ENCODE results near the gene OR8B2. TPM values are rescaled to one million over a fixed set of nuclear protein-coding genes. Genes with fewer than 3 reads are reported as not detected.
"Not testable (repeated sequence)": the region's sequence is repeated elsewhere in the genome, so short reads cannot be mapped to it uniquely, and the experiment has no call there.

OR8B2 gene
- not detected for total RNA-seq

GRCh38 chr11:124384399-124384798 lies at the start of gene OR8B2:
Gene OR8B2, minus strand, starts transcription at chr11:124384499. Its CDS starts 1,156 bp downstream, at chr11:124383343.
- Mint-ChIP-seq H3K27ac (no peak within 1 kb of the TSS), H3K36me3 (ENCODE audit: low read depth) (no peaks in the 10 kb centered on the region), H3K4me1 (no peaks in the 10 kb centered on the region), H3K9me3 (ENCODE audit: low read depth) (no peaks in the 10 kb centered on the region), H3K4me3 (no peak within 1 kb of the TSS), H3K27me3 (peaks cover 7% of the 10 kb centered on the region)
- ATAC-seq (no peak), DNase-seq (no peak)
- ChIA-PET POLR2A (no interaction called here), CTCF (no interaction called here)
- intact Hi-C loops (cut with DNase I, micrococcal nuclease) = no loop called here

- ATAC-seq (no peak), DNase-seq (no peak)
- ChIA-PET POLR2A (no interaction called here), CTCF (interaction anchor here (0.7 to 1.2 kb wide), 5 partner anchors 8 to 215 kb away, joined by 3 to 5 read pairs (median 3); no protein-coding TSS in a partner anchor)
- peaks cover 2% of the 10 kb centered on the region for H3K9me3 Mint-ChIP-seq (ENCODE audit: low read depth)
- H3K4me3 Mint-ChIP-seq = no peak overlapping the region
- intact Hi-C loops (cut with DNase I, micrococcal nuclease) = no loop called here
- no peaks in the 10 kb centered on the region for H3K4me1 Mint-ChIP-seq
- H3K27ac Mint-ChIP-seq = no peak overlapping the region
- peaks cover 4% of the 10 kb centered on the region for H3K27me3 Mint-ChIP-seq
- H3K36me3 Mint-ChIP-seq (ENCODE audit: low read depth) = no peaks in the 10 kb centered on the region
Observed at GRCh38 chr11:124429599-124429998, 45.3 kb upstream of the OR8B2 start.

- peaks cover 13% of the 10 kb centered on the region for H3K27me3 Mint-ChIP-seq
- H3K4me3 Mint-ChIP-seq = no peak within 1 kb of the TSS
- CTCF ChIA-PET = no interaction called here
Observed at GRCh38 chr11:124424384-124424921, 40.2 kb upstream of the OR8B2 start, which contains the start of gene OR8B4. Gene OR8B4, minus strand, starts transcription at chr11:124424871. Its CDS starts 0 bp downstream, at chr11:124424871.

GRCh38 chr11:124421043-124421442 lies 36.7 kb upstream of the OR8B2 start:
- no peak overlapping the region for H3K4me3 Mint-ChIP-seq
- intact Hi-C loops (cut with DNase I, micrococcal nuclease) = no loop called here
- peaks cover 18% of the 10 kb centered on the region for H3K27me3 Mint-ChIP-seq
- H3K9me3 Mint-ChIP-seq (ENCODE audit: low read depth) = no peaks in the 10 kb centered on the region
- H3K27ac Mint-ChIP-seq = no peak overlapping the region
- H3K36me3 Mint-ChIP-seq (ENCODE audit: low read depth) = no peaks in the 10 kb centered on the region
- no peaks in the 10 kb centered on the region for H3K4me1 Mint-ChIP-seq
- no peak for ATAC-seq
- POLR2A ChIA-PET = no interaction called here
- DNase-seq = no peak
- CTCF ChIA-PET = interaction anchor here (0.8 to 1.0 kb wide), 2 partner anchors 9 to 164 kb away, joined by 3 read pairs; no protein-coding TSS in a partner anchor

More at GRCh38 chr11:124424384-124424921, 40.2 kb upstream of the OR8B2 start, which contains the start of gene OR8B4:
- Mint-ChIP-seq H3K9me3 (ENCODE audit: low read depth) (no peaks in the 10 kb centered on the region), H3K27ac (no peak within 1 kb of the TSS), H3K36me3 (ENCODE audit: low read depth) (no peaks in the 10 kb centered on the region), H3K4me1 (no peaks in the 10 kb centered on the region)
- POLR2A ChIA-PET = no interaction called here
- no peak for DNase-seq
- ATAC-seq = no peak
- intact Hi-C loops (cut with DNase I, micrococcal nuclease) = no loop called here

- ChIA-PET POLR2A (no interaction called here), CTCF (interaction anchor here (0.8 to 5.5 kb wide), 10 partner anchors 10 to 175 kb away, joined by 3 to 36 read pairs (median 4); partner anchors contain the start of gene OR8B8)
- Mint-ChIP-seq H3K27ac (no peak overlapping the region), H3K9me3 (ENCODE audit: low read depth) (no peaks in the 10 kb centered on the region), H3K36me3 (ENCODE audit: low read depth) (no peaks in the 10 kb centered on the region), H3K27me3 (peaks cover 8% of the 10 kb centered on the region), H3K4me1 (no peaks in the 10 kb centered on the region), H3K4me3 (no peak overlapping the region)
- ATAC-seq (no peak), DNase-seq (no peak)
- intact Hi-C loops (cut with DNase I, micrococcal nuclease) = loop anchor here (1.0 to 10.0 kb wide), 4 partner anchors 171 to 449 kb away; partner anchors contain the start of genes ESAM (in 1 of the 2) and ROBO3 (in 1 of the 2)
Observed at GRCh38 chr11:124415356-124415923, 31.1 kb upstream of the OR8B2 start.

- no peak for DNase-seq
- peaks cover 15% of the 10 kb centered on the region for H3K27me3 Mint-ChIP-seq
- POLR2A ChIA-PET = no interaction called here
Observed at GRCh38 chr11:124409906-124410305, 25.6 kb upstream of the OR8B2 start.

GRCh38 chr11:124405581-124405980 lies 21.3 kb upstream of the OR8B2 start:
- H3K27me3 Mint-ChIP-seq = peaks cover 16% of the 10 kb centered on the region
- intact Hi-C loops (cut with DNase I, micrococcal nuclease) = no loop called here

More at GRCh38 chr11:124409906-124410305, 25.6 kb upstream of the OR8B2 start:
- CTCF ChIA-PET = interaction anchor here (2.0 kb wide), 1 partner anchor 8 kb away, joined by 14 read pairs; no protein-coding TSS in a partner anchor
- Mint-ChIP-seq H3K27ac (no peak overlapping the region), H3K4me1 (no peaks in the 10 kb centered on the region), H3K36me3 (ENCODE audit: low read depth) (no peaks in the 10 kb centered on the region), H3K4me3 (no peak overlapping the region), H3K9me3 (ENCODE audit: low read depth) (no peaks in the 10 kb centered on the region)
- intact Hi-C loops (cut with DNase I, micrococcal nuclease) = loop anchor here in 1 of 2 experiments (10.0 kb wide), 1 partner anchor 455 kb away; the partner anchor contains the start of gene ROBO3
- no peak for ATAC-seq

GRCh38 chr11:124403186-124403585 lies 18.9 kb upstream of the OR8B2 start:
- H3K4me3 Mint-ChIP-seq; POLR2A ChIA-PET; H3K9me3 Mint-ChIP-seq (ENCODE audit: low read depth); DNase-seq; H3K36me3 Mint-ChIP-seq (ENCODE audit: low read depth); H3K4me1 Mint-ChIP-seq; H3K27me3 Mint-ChIP-seq; ATAC-seq; H3K27ac Mint-ChIP-seq: not testable (repeated sequence)
- intact Hi-C loops (cut with DNase I, micrococcal nuclease) = loop anchor here (5.0 kb wide), 2 partner anchors 184 to 331 kb away; no protein-coding TSS in a partner anchor
- CTCF ChIA-PET = interaction anchor here (1.4 to 5.4 kb wide), 3 partner anchors 15 to 192 kb away, joined by 4 to 36 read pairs (median 17); no protein-coding TSS in a partner anchor

More at GRCh38 chr11:124405581-124405980, 21.3 kb upstream of the OR8B2 start:
- ATAC-seq (no peak), DNase-seq (no peak)
- no peak overlapping the region for H3K27ac Mint-ChIP-seq
- ChIA-PET CTCF (interaction anchor here (0.9 kb wide), 1 partner anchor 164 kb away, joined by 3 read pairs; the partner anchor contains the start of gene OR8A1), POLR2A (no interaction called here)
- no peaks in the 10 kb centered on the region for H3K36me3 Mint-ChIP-seq (ENCODE audit: low read depth)
- H3K9me3 Mint-ChIP-seq (ENCODE audit: low read depth) = no peaks in the 10 kb centered on the region
- H3K4me1 Mint-ChIP-seq = peaks cover 2% of the 10 kb centered on the region
- H3K4me3 Mint-ChIP-seq = no peak overlapping the region

GRCh38 chr11:124402326-124402922 lies 18.1 kb upstream of the OR8B2 start:
- no peak overlapping the region for H3K27ac Mint-ChIP-seq
- peaks cover 4% of the 10 kb centered on the region for H3K27me3 Mint-ChIP-seq
- ChIA-PET CTCF (interaction anchor here (0.6 to 5.4 kb wide), 13 partner anchors 9 to 213 kb away, joined by 3 to 36 read pairs (median 4); no protein-coding TSS in a partner anchor), POLR2A (no interaction called here)
- H3K4me1 Mint-ChIP-seq = peaks cover 2% of the 10 kb centered on the region
- ATAC-seq (peak; percentile 93), DNase-seq (peak; percentile 82)
- H3K9me3 Mint-ChIP-seq (ENCODE audit: low read depth) = no peaks in the 10 kb centered on the region
- no peaks in the 10 kb centered on the region for H3K36me3 Mint-ChIP-seq (ENCODE audit: low read depth)
- intact Hi-C loops (cut with DNase I, micrococcal nuclease) = loop anchor here (1.0 to 5.0 kb wide), 3 partner anchors 184 to 330 kb away; no protein-coding TSS in a partner anchor
- H3K4me3 Mint-ChIP-seq = no peak overlapping the region

- intact Hi-C loops (cut with DNase I, micrococcal nuclease) = no loop called here
- Mint-ChIP-seq H3K9me3 (ENCODE audit: low read depth) (no peaks in the 10 kb centered on the region), H3K4me1 (peaks cover 2% of the 10 kb centered on the region), H3K36me3 (ENCODE audit: low read depth) (no peaks in the 10 kb centered on the region), H3K27me3 (peaks cover 2% of the 10 kb centered on the region), H3K27ac (no peak within 1 kb of the TSS), H3K4me3 (no peak within 1 kb of the TSS)
- ChIA-PET POLR2A (no interaction called here), CTCF (no interaction called here)
- no peak for DNase-seq
- no peak for ATAC-seq
Observed at GRCh38 chr11:124398924-124399323, 14.6 kb upstream of the OR8B2 start, which contains the start of gene OR8B3. Gene OR8B3, minus strand, starts transcription at chr11:124399024. Its CDS starts 1,673 bp downstream, at chr11:124397351.

GRCh38 chr11:124396847-124397246 lies 12.5 kb upstream of the OR8B2 start:
- intact Hi-C loops (cut with DNase I, micrococcal nuclease); H3K4me1 Mint-ChIP-seq; DNase-seq; CTCF ChIA-PET; POLR2A ChIA-PET; H3K9me3 Mint-ChIP-seq (ENCODE audit: low read depth); H3K27me3 Mint-ChIP-seq; ATAC-seq; H3K27ac Mint-ChIP-seq; H3K4me3 Mint-ChIP-seq; H3K36me3 Mint-ChIP-seq (ENCODE audit: low read depth): not testable (repeated sequence)
